Measurements from ENCODE around the gene CCDC90B. TPM values are rescaled to one million over a fixed set of nuclear protein-coding genes. Genes with fewer than 3 reads are reported as not detected.
A peak's percentile ranks its signal among the peaks of the same experiment; 100 is the strongest.

Gene CCDC90B
- total RNA-seq, 1 experiment from 2014 or later: 35.9 TPM

DNA sequence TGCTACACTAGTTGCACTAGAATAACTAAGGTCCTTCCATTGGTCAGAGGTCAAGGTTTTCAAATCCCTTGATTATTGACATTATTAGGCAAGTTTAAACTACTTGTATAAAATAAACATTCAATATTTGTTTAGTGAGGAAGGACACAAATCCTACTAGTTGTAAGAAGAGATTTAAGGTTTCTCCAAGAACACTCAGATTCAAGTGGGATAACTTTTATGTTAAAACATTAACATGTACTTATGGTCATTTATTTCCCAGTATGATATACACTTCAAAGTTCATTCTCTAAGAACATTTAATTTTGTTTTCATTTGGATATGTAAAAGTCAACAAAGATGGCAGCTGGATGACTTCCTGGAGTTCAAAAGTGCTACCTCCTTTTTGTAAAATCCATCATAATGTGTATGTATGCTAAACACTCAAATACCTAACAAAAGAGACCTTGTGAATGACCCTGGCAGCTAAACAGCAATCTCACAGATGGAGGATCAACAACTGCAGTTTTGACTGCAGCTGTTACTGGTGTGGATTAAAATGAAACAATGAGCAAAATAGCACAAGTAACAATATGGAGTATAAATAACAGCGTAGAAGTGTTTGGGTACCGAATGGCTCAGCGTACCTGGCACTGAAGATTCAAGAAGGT lies 1.5 kb downstream of the CCDC90B start:
- H2AK5ac ChIP-seq (ENCODE audit: insufficient read length, low read length): no peak overlapping the region
- no peak overlapping the region for H2BK12ac ChIP-seq (ENCODE audit: insufficient read length, low read depth, low read length)
- peaks cover 4% of the 10 kb centered on the region; the same call in 1 of the 2 replicates for H3K79me2 ChIP-seq (ENCODE audit: insufficient read depth, low read length)
- Mint-ChIP-seq H3K4me1 (peaks cover 14 to 20% of the 10 kb centered on the region in 2 experiments), H3K27me3 (ENCODE audit: low read depth) (no peaks in the 10 kb centered on the region), H3K4me3 (peak overlapping the region; percentile 97), H3K27ac (peak overlapping the region; percentile 56 to 99 (median 99); a peak in 5 of 7 replicates), H3K9me3 (no peaks in the 10 kb centered on the region; a peak in 1 of 5 replicates), H3K36me3 (ENCODE audit: insufficient read depth in 1 of 3, low read depth in 3 of 3) (peaks cover 0 to 9% (median 5%) of the 10 kb centered on the region in 3 experiments; a peak in 5 of 7 replicates)
- H4K91ac ChIP-seq (ENCODE audit: insufficient read length, low read depth, low read length): no peak overlapping the region
- H2BK5ac ChIP-seq (ENCODE audit: insufficient read length, low read length): no peak overlapping the region
- no peak overlapping the region for H4K8ac ChIP-seq (replicated peaks; ENCODE audit: insufficient read length, low read depth, low read length)
- H3K79me1 ChIP-seq (ENCODE audit: insufficient read depth, low read depth, low read length, poor library complexity, severe bottlenecking): no peaks in the 10 kb centered on the region
- no peak overlapping the region for H2BK120ac ChIP-seq (ENCODE audit: low read depth, low read length, poor library complexity, severe bottlenecking)
- no peaks in the 10 kb centered on the region for H3K27me3 ChIP-seq (ENCODE audit: insufficient read depth, low read length)
- H3K14ac ChIP-seq (ENCODE audit: insufficient read depth, low read length): no peak overlapping the region
- no peaks in the 10 kb centered on the region for H3K4me1 ChIP-seq (ENCODE audit: insufficient read depth, low read length)
- no peak overlapping the region for H2BK20ac ChIP-seq (ENCODE audit: low read depth, low read length, poor library complexity, severe bottlenecking)
- no peak overlapping the region for H3K4ac ChIP-seq (ENCODE audit: low read depth, low read length)
- no peak overlapping the region for H3K56ac ChIP-seq (ENCODE audit: insufficient read length, low read depth, low read length)
- no CpG with 5 or more reads among the region's 3 CpGs for WGBS (ENCODE audit: extremely low coverage, insufficient read length, low lambda C conversion rate)
- H3T11ph ChIP-seq (ENCODE audit: low read length): no peak overlapping the region
- H4K5ac ChIP-seq (ENCODE audit: insufficient read length, low read depth, low read length): no peak overlapping the region
- peak overlapping the region; percentile 78 for H3K9ac ChIP-seq (ENCODE audit: extremely low read depth, insufficient read length, low read length)
- H3K23me2 ChIP-seq (ENCODE audit: insufficient read length, low read depth, low read length, poor library complexity, severe bottlenecking): peaks cover 5% of the 10 kb centered on the region
- H2BK15ac ChIP-seq (ENCODE audit: low read depth, low read length): no peak overlapping the region
- DNase-seq: no peak
- H2AFZ ChIP-seq (ENCODE audit: low read length): no peak overlapping the region
- H3K18ac ChIP-seq (ENCODE audit: insufficient read length, low read depth, low read length): no peak overlapping the region
- H3K4me2 ChIP-seq (ENCODE audit: insufficient read depth, insufficient read length, low read length): peak overlapping the region; percentile 99
- no peaks in the 10 kb centered on the region for H4K20me1 ChIP-seq (ENCODE audit: control insufficient read depth, insufficient read depth, insufficient read length)
- no peak overlapping the region for H3K27ac ChIP-seq (ENCODE audit: insufficient read length, low read depth, low read length)
- TF ChIP-seq, protein P1, sequence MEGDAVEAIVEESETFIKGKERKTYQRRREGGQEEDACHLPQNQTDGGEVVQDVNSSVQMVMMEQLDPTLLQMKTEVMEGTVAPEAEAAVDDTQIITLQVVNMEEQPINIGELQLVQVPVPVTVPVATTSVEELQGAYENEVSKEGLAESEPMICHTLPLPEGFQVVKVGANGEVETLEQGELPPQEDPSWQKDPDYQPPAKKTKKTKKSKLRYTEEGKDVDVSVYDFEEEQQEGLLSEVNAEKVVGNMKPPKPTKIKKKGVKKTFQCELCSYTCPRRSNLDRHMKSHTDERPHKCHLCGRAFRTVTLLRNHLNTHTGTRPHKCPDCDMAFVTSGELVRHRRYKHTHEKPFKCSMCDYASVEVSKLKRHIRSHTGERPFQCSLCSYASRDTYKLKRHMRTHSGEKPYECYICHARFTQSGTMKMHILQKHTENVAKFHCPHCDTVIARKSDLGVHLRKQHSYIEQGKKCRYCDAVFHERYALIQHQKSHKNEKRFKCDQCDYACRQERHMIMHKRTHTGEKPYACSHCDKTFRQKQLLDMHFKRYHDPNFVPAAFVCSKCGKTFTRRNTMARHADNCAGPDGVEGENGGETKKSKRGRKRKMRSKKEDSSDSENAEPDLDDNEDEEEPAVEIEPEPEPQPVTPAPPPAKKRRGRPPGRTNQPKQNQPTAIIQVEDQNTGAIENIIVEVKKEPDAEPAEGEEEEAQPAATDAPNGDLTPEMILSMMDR (conservative IDR thresholded peaks at IDR 0.05): no peak
- no peaks in the 10 kb centered on the region for H3K9me3 ChIP-seq (ENCODE audit: control insufficient read depth, low read depth, low read length)
- H3K23ac ChIP-seq (ENCODE audit: insufficient read length, low read depth, low read length): no peak overlapping the region
